IPS-NIHi11 (cell line): ENCODE results near the gene METRNL.
"Not testable (repeated sequence)": the region's sequence is repeated elsewhere in the genome, so short reads cannot be mapped to it uniquely, and the experiment has no call there.

Experiments used
- DNase-seq: peaks from one replicate; pipeline ENCODE4 v3.0.0; 2012; ENCODE audit warnings: mixed read lengths, low spot score

Gene METRNL

GRCh38 chr17:83122834-83123233 lies 43.4 kb downstream of the METRNL start:
- DNase-seq, result no peak

- no peak for DNase-seq
These were observed 44.7 kb downstream of the METRNL start for GRCh38 chr17:83123896-83124801.

DNA sequence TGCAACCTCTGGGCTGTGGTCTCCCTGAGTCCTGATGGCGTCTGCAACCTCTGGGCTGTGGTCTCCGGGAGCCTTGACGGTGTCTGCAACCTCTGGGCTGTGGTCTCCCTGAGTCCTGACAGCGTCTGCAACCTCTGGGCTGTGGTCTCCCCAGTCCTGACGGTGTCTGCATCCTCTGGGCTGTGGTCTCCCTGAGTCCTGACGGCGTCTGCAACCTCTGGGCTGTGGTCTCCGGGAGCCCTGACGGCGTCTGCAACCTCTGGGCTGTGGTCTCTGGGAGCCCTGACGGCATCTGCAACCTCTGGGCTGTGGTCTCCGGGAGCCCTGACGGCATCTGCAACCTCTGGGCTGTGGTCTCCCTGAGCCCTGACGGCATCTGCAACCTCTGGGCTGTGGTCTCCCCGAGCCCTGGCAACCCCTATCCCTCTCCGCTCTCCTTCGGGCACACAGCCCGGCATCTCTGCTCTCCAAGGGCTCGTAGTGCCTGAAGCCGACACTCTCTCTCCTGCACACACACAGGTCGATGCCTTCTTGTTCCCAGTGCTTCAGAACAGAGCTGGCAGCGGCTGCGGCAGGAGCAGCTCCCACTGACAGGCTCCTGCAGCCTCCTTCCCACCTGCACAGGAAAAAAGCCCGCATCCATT lies 45.6 kb downstream of the METRNL start:
- DNase-seq, result no peak

GRCh38 chr17:83125515-83126274 lies 46.3 kb downstream of the METRNL start:
- no peak for DNase-seq

DNA sequence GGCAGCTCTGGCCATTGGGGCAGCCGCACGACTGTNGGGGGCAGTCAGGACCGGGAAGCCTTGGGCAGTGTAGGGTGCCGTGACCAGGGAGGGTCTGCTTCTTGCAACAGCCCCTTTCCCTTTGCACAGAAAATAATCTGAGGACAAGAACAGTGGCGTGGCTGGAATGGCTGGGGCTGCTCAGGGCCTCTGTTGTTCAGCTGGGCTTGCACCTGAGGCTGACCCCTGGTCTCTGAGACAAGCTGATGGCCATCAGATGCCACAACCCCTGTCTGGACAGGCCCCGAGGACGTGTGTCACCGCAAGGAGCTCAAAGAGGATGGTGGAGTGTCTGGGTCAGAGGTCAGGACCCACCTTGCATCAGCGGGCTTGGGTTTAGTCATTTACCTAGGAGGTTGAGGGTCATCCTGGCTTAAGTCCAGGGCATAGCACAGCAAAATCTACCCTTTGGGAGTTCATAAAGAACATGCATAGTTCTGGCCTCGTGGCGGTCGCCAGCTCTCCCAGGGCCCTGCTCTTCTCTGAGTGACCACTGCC lies 46.9 kb downstream of the METRNL start:
- DNase-seq, result no peak

GRCh38 chr17:83127431-83128160 lies 48.2 kb downstream of the METRNL start:
- no peak for DNase-seq

GRCh38 chr17:83128306-83129240 lies 49.2 kb downstream of the METRNL start:
- DNase-seq, result no peak

DNA sequence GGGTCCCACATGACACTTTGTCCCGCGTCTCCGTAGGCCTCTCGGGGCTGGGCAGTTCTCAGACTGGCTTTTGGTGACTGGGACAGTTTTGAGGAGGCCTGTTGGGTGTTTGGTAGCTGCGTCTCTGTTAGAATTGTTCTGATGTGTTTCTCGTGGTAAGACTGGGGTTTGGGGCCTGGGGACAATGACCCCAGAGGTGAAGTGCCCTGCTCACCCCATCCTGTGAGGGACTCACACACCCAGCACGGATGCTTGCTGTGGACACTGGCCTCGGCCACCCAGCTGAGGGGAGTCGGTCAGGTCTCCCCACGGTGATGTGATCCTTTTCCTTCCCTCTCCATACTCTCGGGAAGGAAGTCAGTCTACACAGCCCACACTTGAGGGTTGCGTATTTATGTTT lies 50.3 kb downstream of the METRNL start:
- no peak for DNase-seq

DNA sequence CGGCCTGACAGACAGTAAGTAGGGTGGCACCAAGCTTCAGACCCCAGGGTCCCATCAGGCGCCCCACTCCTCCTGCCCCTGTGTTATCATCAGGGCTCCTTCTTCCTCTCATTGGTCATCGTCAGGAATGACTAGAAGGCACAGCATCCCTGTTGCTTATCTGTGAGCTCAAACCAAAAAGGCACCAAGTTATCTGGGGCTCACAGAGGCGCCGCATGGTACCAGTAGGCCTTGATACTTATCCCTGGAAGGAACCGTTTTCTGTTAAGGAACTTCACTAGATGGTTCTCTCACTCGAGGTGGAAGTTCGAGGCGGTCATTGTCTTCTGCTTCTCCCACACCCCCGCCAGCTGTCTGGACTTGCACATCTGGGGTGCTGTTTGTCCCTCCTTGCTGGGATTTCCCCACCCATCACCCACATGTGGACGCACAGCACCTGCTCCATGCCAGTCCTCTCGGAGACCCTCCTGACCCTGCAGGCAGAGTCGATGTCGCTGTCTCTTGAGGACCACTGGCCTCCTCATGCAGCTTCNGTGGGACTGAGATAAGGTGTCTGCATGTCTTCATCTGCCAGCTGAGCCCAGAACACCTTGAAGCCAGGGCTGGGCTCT lies 52.1 kb downstream of the METRNL start:
- DNase-seq, result no peak

DNA sequence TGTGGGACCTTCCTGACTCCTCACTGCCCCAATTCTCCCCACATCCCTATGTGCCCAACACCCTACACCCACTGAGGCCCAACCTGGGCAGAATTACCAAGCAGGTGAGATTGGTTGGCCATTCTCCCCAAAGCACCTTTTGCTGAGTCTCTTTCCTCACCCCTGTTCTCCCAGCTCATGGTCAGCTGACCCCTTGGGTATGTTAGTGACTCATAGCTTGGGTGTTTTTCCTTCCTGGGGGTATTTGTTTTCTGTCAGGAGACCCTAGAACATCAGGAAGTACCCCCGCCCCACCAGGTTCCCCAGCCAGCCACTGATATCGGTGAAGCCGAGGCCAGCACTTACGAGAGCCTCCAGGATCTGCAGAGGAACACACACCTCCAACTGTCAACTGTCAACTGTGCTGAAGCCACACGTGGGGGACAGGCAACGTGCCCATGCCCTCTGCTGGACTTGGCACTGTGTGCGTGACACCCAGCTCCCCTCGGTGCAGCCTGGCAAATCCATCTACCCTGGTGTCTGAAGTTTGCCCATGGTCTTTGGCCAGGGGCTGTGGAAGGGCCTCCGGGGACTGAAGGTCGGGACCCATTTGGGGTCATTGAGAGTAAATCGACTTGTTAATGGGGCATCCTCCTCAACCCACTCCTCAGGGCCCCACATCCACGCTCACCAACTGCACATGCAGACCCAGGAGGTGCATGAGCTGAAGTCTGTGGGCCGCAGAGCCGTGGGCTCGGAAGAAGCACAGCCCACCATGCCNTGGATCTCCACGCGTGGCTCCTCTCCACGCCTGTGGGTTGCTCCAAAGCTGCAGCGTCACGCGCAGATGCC lies 53.1 kb downstream of the METRNL start:
- DNase-seq, result no peak

- no peak for DNase-seq
These were observed 54.1 kb downstream of the METRNL start for GRCh38 chr17:83133302-83134121.

GRCh38 chr17:83134456-83134855 lies 55.0 kb downstream of the METRNL start:
- not testable (repeated sequence) for DNase-seq

DNA sequence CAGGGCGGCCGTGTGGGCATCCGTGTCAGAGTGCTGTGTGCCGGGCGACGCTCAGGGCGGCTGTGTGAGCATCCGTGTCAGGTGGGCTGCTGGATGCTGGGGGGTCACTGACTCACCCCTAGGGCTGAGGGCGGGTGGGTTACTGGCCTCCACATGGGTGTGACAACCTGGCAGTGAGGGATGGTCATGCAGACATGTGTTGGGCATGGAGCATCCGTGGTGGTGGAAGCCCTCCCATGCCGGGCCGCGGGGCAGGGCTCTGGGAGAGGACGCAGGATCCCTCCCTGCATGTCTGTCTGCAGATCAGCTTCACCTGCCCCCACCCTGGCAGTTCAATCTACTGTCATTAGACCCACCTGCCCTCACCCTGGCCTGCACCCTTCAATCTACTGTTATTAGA lies 56.3 kb downstream of the METRNL start:
- no peak for DNase-seq

- no peak for DNase-seq
These were observed 56.7 kb downstream of the METRNL start for GRCh38 chr17:83136156-83136555.

DNA sequence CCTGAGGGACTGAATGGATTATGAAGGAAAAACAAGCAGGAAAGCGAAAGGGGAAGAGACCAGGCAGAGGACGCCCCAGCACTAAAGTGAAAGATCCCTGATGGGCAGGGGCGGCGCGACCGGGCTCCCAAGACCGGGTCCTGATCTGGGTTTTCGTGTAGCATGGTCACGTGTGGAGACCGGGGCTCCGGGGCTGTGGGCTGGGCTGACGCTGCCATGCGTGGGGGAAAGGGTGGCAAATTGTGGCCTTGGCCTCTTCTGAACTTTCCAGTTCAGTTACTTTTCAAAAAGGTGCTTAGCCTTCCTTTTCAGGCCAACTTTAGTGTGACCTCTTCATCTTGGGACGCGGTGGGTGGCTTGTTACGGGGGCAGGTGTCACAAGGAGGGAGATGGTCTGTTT lies 57.5 kb downstream of the METRNL start:
- DNase-seq, result no peak

DNA sequence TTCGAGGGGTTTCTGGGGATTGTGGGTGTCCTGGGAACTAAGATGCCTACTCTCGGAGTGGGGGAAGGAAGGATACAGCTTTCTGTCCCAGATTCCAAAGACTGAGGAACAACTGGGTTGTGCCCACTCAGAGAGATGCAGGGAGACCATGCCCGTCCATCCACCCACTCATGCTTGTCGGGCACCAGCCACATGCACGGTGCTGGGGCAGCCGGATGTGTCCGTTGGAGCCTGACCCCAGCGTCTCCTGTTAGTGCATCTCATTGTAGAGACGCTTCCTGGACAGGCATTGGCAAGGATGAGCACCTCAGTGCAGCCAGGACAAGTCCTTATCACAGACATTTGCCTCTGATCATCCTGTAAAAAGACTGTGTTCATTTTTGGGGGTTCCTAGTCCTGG lies 58.1 kb downstream of the METRNL start:
- no peak for DNase-seq

DNA sequence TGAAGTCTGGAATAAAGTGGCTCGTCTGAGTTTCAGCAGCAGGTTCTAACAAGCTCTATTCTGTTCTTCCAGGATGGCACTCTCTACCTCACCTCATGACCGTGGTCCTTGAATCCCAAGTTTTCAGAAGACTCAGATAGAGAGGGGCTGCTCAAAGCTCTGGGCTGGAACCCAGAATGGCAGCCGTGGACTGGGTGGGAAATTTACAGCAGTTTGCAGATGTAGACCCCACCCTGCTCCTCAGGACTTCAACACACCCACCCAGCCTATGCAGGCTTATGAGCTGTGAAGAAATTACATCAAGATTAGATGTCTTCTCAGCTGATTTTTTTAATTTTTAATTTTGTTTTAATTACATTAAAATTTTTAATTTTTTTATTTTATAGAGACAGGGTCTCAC lies 59.4 kb downstream of the METRNL start:
- DNase-seq, result no peak

- not testable (repeated sequence) for DNase-seq
These were observed 60.3 kb downstream of the METRNL start for GRCh38 chr17:83139541-83140248.
